Liver (tissue), 9 donors: Measurements from ENCODE around the gene NHERF2. TPM values are rescaled to one million over a fixed set of nuclear protein-coding genes. Genes with fewer than 3 reads are reported as not detected.

ENCODE experiments used
- DNase-seq: peaks from one replicate; pipeline ENCODE4 v3.0.0-alpha.2; 2017; ENCODE audit warnings: low spot score
- H3K27ac ChIP-seq, 2 donors: one replicate each; pipeline ENCODE4 v1.7.0; 2013; ENCODE audit warnings: inconsistent platforms in 2 of 2, low read length in 2 of 2, control low read depth in 1 of 2, low read depth in 1 of 2, mild to moderate bottlenecking in 1 of 2
- H3K27me3 ChIP-seq, 4 donors: one replicate each; pipeline versions ENCODE4 v1.6.1 to v1.7.0; 2013; ENCODE audit warnings: low read length in 3 of 4, inconsistent platforms in 1 of 4, mild to moderate bottlenecking in 1 of 4, moderate library complexity in 1 of 4; ENCODE audit not compliant: control insufficient read depth in 4 of 4, insufficient read depth in 4 of 4
- H3K36me3 ChIP-seq, 4 donors: one replicate each; pipeline versions ENCODE4 v1.6.1 to v1.7.0; 2013; ENCODE audit warnings: low read length in 3 of 4, mild to moderate bottlenecking in 3 of 4, low read depth in 1 of 4, moderate library complexity in 1 of 4; ENCODE audit not compliant: control insufficient read depth in 4 of 4, insufficient read depth in 3 of 4
- H3K4me1 ChIP-seq, 4 donors: one replicate each; pipeline versions ENCODE4 v1.6.1 to v1.7.0; 2013; ENCODE audit warnings: low read length in 3 of 4, mild to moderate bottlenecking in 3 of 4, moderate library complexity in 1 of 4; ENCODE audit not compliant: control insufficient read depth in 4 of 4, insufficient read depth in 4 of 4
- H3K4me3 ChIP-seq, 3 donors: one replicate each; pipeline versions ENCODE4 v1.6.1 to v1.7.0; 2013; ENCODE audit warnings: low read length in 3 of 3, control low read depth in 1 of 3, low read depth in 1 of 3, mild to moderate bottlenecking in 1 of 3
- H3K9ac ChIP-seq, 2 donors: one replicate each; pipeline ENCODE4 v1.7.0; 2013; ENCODE audit warnings: low read length in 2 of 2, mild to moderate bottlenecking in 2 of 2, moderate library complexity in 2 of 2, control low read depth in 1 of 2, low read depth in 1 of 2
- H3K9me3 ChIP-seq, 4 donors: one replicate each; pipeline versions ENCODE4 v1.6.1 to v1.7.0; 2013; ENCODE audit warnings: low read length in 3 of 4; ENCODE audit not compliant: control insufficient read depth in 4 of 4
- ATF3 ChIP-seq: IDR thresholded peaks from 2 replicates; pipeline ENCODE4 v1.6.1; 2016; ENCODE audit warnings: antibody characterized with exemption
- CTCF ChIP-seq: fragments of 150-350 bp; IDR thresholded peaks from 2 replicates; pipeline ENCODE4 v1.5.1; 2017; ENCODE audit warnings: improper control_type of control experiment, low read depth, low read length; ENCODE audit not compliant: missing input control
- EGR1 ChIP-seq, 2 donors: IDR thresholded peaks; 2 replicates each; pipeline ENCODE4 v1.6.1; 2016 to 2018; ENCODE audit warnings: antibody characterized with exemption in 2 of 2, low read depth in 2 of 2
- FOXA1 ChIP-seq: IDR thresholded peaks from 2 replicates; pipeline ENCODE4 v1.6.1; 2016; ENCODE audit warnings: antibody characterized with exemption
- FOXA2 ChIP-seq: IDR thresholded peaks from 2 replicates; pipeline ENCODE4 v1.6.1; 2016; ENCODE audit warnings: antibody characterized with exemption
- GABPA ChIP-seq, 2 donors: IDR thresholded peaks in 1 of 2; conservative IDR thresholded peaks in 1 of 2; 2 replicates each; pipeline ENCODE4 v1.6.1; 2016; ENCODE audit warnings: antibody characterized with exemption in 2 of 2, mild to moderate bottlenecking in 1 of 2, moderate library complexity in 1 of 2
- HNF4A ChIP-seq, 2 donors: conservative IDR thresholded peaks; 2 replicates each; pipeline ENCODE4 v1.6.1; 2016; ENCODE audit warnings: antibody characterized with exemption in 2 of 2, mild to moderate bottlenecking in 2 of 2
- HNF4G ChIP-seq: IDR thresholded peaks from 2 replicates; pipeline ENCODE4 v1.6.1; 2016; ENCODE audit warnings: antibody characterized with exemption
- JUND ChIP-seq, 2 donors: IDR thresholded peaks; 2 replicates each; pipeline ENCODE4 v1.6.1; 2016; ENCODE audit warnings: antibody characterized with exemption in 2 of 2
- MAX ChIP-seq: IDR thresholded peaks from 2 replicates; pipeline ENCODE4 v1.6.1; 2016; ENCODE audit warnings: antibody characterized with exemption
- NR2F2 ChIP-seq: IDR thresholded peaks from 2 replicates; pipeline ENCODE4 v1.6.1; 2016; ENCODE audit warnings: antibody characterized with exemption
- RAD21 ChIP-seq, 2 donors: IDR thresholded peaks; 2 replicates each; pipeline ENCODE4 v1.6.1; 2016; ENCODE audit warnings: antibody characterized with exemption in 2 of 2, mild to moderate bottlenecking in 2 of 2
- REST ChIP-seq: IDR thresholded peaks from 2 replicates; pipeline ENCODE4 v1.6.1; 2016; ENCODE audit warnings: antibody characterized with exemption, mild to moderate bottlenecking
- RXRA ChIP-seq, 2 donors: IDR thresholded peaks; 2 replicates each; pipeline ENCODE4 v1.6.1; 2017 to 2018; ENCODE audit warnings: antibody characterized with exemption in 2 of 2, mild to moderate bottlenecking in 1 of 2
- SP1 ChIP-seq: IDR thresholded peaks from 2 replicates; pipeline ENCODE4 v1.6.1; 2018; ENCODE audit warnings: antibody characterized with exemption, mild to moderate bottlenecking
- TAF1 ChIP-seq: conservative IDR thresholded peaks from 2 replicates; pipeline ENCODE4 v1.6.1; 2016; ENCODE audit warnings: antibody characterized with exemption, mild to moderate bottlenecking
- YY1 ChIP-seq: IDR thresholded peaks from 2 replicates; pipeline ENCODE4 v1.6.1; 2016; ENCODE audit warnings: antibody characterized with exemption, mild to moderate bottlenecking
- ZBTB33 ChIP-seq: IDR thresholded peaks from 2 replicates; pipeline ENCODE4 v1.6.1; 2016; ENCODE audit warnings: antibody characterized with exemption
- WGBS: extraction: QIAGEN DNeasy Blood & Tissue Kit; methylation state at CpG from one replicate; pipeline ENCODE4 v1.1.7; 2013; 5-methylcytosine and 5-hydroxymethylcytosine counted together
- polyA plus RNA-seq, 2 donors: library from polyadenylated mRNA; stranded (reverse) in 1 of 2; unstranded in 1 of 2; fragments of 200-250 nt in 1 of 2; fragments of >200 nt in 1 of 2; fragmentation: Nextera tagmentation in 1 of 2; extraction: Ambion mirVana in 1 of 2; gene quantifications; one replicate each; pipeline versions ENCODE4 v1.2.1 to v1.2.3, GENCODE V29; 2013 to 2015
- total RNA-seq, 2 donors: library from RNA; depleted of rRNA; stranded (reverse); fragments of >200 nt; gene quantifications; one replicate each; pipeline ENCODE4 v1.2.3, GENCODE V29; 2014
- donor health status: healthy.
- donor health status: healthy.
- donor health status: healthy.
- donor health status: healthy.
- donor health status: healthy.

Gene NHERF2
- total and polyA plus RNA-seq, 4 donors: 36.6 to 205 (median 74.1) TPM

GRCh38 chr16:2039274-2040031 lies 12.8 kb downstream of the NHERF2 start (continued):
- peak in 1 of 2 donors; percentile 18 for TF ChIP-seq RAD21 (IDR thresholded peaks at IDR 0.05)
- TF ChIP-seq GABPA (IDR thresholded peaks at IDR 0.05 in 1 of 2, conservative IDR thresholded peaks at IDR 0.05 in 1 of 2): peak in 1 of 2 donors; percentile 52
- TF ChIP-seq JUND (IDR thresholded peaks at IDR 0.05): peak; percentile 41 to 53
- TF ChIP-seq YY1: peak; percentile 75

- H3K9ac ChIP-seq: peak overlapping the region; percentile 10 to 21
- TF ChIP-seq EGR1 (IDR thresholded peaks at IDR 0.05; ENCODE audit: low read depth in 2 of 2): peak in 1 of 2 donors; percentile 31
- no peak for TF ChIP-seq MAX
- TF ChIP-seq FOXA2: no peak
- TF ChIP-seq YY1: no peak
- TF ChIP-seq JUND (IDR thresholded peaks at IDR 0.05): no peak
- peak; percentile 44 for TF ChIP-seq HNF4G
- TF ChIP-seq RXRA (IDR thresholded peaks at IDR 0.05): peak; percentile 75 to 83
- TF ChIP-seq NR2F2: no peak
- TF ChIP-seq HNF4A (conservative IDR thresholded peaks at IDR 0.05): peak; percentile 63 to 78
- H3K27ac ChIP-seq: peak overlapping the region; percentile 95 to 98
- H3K27me3 ChIP-seq: no peaks in the 10 kb centered on the region
- DNase-seq: no peak
- H3K9me3 ChIP-seq: no peaks in the 10 kb centered on the region
- H3K4me1 ChIP-seq: peaks cover 25 to 77% (median 53%) of the 10 kb centered on the region in 4 donors
- WGBS: 37% methylated on average over 24 of the region's 24 CpGs
- peak overlapping the region in 1 of 3 donors; percentile 52 for H3K4me3 ChIP-seq
- H3K36me3 ChIP-seq: peaks cover 0 to 2% (median 0%) of the 10 kb centered on the region in 4 donors
Observed at GRCh38 chr16:2040041-2040786, 13.5 kb downstream of the NHERF2 start.

- Histone ChIP-seq H3K27ac (peak overlapping the region; percentile 95 to 98), H3K4me1 (peaks cover 24 to 74% (median 51%) of the 10 kb centered on the region in 4 donors)
- 39% methylated on average over 20 of the region's 20 CpGs for WGBS
- no peak for TF ChIP-seq MAX
- TF ChIP-seq RXRA (IDR thresholded peaks at IDR 0.05): peak in 1 of 2 donors; percentile 42
- no peak for TF ChIP-seq JUND (IDR thresholded peaks at IDR 0.05)
- no peak for TF ChIP-seq TAF1
- TF ChIP-seq ZBTB33: no peak
- peak in 1 of 2 donors; percentile 38 for TF ChIP-seq HNF4A (conservative IDR thresholded peaks at IDR 0.05)
- TF ChIP-seq YY1: peak; percentile 6
- no peak for TF ChIP-seq CTCF
- TF ChIP-seq ATF3: no peak
- TF ChIP-seq HNF4G: no peak
- TF ChIP-seq EGR1 (IDR thresholded peaks at IDR 0.05; ENCODE audit: low read depth in 2 of 2): no peak
- TF ChIP-seq REST: peak; percentile 27
- no peak for TF ChIP-seq RAD21 (IDR thresholded peaks at IDR 0.05)
- no peak for TF ChIP-seq NR2F2
- TF ChIP-seq FOXA2: no peak
- no peak for TF ChIP-seq SP1
- TF ChIP-seq FOXA1: no peak
Observed at GRCh38 chr16:2040787-2041522, 14.3 kb downstream of the NHERF2 start.

More at GRCh38 chr16:2040787-2041522, 14.3 kb downstream of the NHERF2 start:
- no peaks in the 10 kb centered on the region for H3K27me3 ChIP-seq
- H3K9me3 ChIP-seq: no peaks in the 10 kb centered on the region
- H3K4me3 ChIP-seq: no peak overlapping the region
- H3K36me3 ChIP-seq: peaks cover 0 to 2% (median 0%) of the 10 kb centered on the region in 4 donors
- peak overlapping the region; percentile 10 to 21 for H3K9ac ChIP-seq
- DNase-seq: no peak
